SK-N-MC (cell line): ENCODE results near the gene USP38.

Experiments used
- DNase-seq: peaks from one replicate; pipeline ENCODE4 v3.0.0-alpha.2; 2011; ENCODE audit warnings: low read depth, low spot score
- H3K27ac ChIP-seq: fragments of 200-600 bp; sonication (generic); 2 replicates; pipeline ENCODE4 v1.5.1; 2016; ENCODE audit warnings: mixed run types
- H3K36me3 ChIP-seq: fragments of 200-600 bp; sonication (generic); 2 replicates; pipeline ENCODE4 v1.6.1; 2017; ENCODE audit warnings: antibody characterized with exemption, low read length, mixed read lengths; ENCODE audit not compliant: insufficient read depth
- H3K4me3 ChIP-seq: fragments of 200-600 bp; sonication (generic); 2 replicates; pipeline ENCODE4 v1.5.1; 2016
- H3K9ac ChIP-seq: fragments of 200-600 bp; sonication (generic); 2 replicates; pipeline ENCODE4 v1.8.0; 2017; ENCODE audit warnings: mixed run types, mixed read lengths; ENCODE audit not compliant: insufficient read length
- H3K9me3 ChIP-seq: fragments of 200-600 bp; sonication (generic); 2 replicates; pipeline ENCODE4 v1.6.1; 2017; ENCODE audit warnings: low read depth, mild to moderate bottlenecking, antibody characterized with exemption, low read length, moderate library complexity, mixed read lengths
- EZH2 ChIP-seq: fragments of 200-600 bp; sonication (generic); IDR thresholded peaks from one replicate; pipeline ENCODE4 v1.6.1; 2017; ENCODE audit warnings: antibody characterized with exemption
- FOXP2 ChIP-seq: optimal IDR thresholded peaks from 2 replicates; pipeline ENCODE3; 2011; ENCODE audit warnings: mild to moderate bottlenecking, moderate library complexity; ENCODE audit not compliant: insufficient read depth; ENCODE audit errors: extremely low read length, control extremely low read depth
- POLR2AphosphoS5 ChIP-seq: IDR thresholded peaks from 2 replicates; pipeline ENCODE4 v1.6.1; 2012; ENCODE audit warnings: mild to moderate bottlenecking, low read depth, low read length, borderline replicate concordance

USP38 gene

DNA sequence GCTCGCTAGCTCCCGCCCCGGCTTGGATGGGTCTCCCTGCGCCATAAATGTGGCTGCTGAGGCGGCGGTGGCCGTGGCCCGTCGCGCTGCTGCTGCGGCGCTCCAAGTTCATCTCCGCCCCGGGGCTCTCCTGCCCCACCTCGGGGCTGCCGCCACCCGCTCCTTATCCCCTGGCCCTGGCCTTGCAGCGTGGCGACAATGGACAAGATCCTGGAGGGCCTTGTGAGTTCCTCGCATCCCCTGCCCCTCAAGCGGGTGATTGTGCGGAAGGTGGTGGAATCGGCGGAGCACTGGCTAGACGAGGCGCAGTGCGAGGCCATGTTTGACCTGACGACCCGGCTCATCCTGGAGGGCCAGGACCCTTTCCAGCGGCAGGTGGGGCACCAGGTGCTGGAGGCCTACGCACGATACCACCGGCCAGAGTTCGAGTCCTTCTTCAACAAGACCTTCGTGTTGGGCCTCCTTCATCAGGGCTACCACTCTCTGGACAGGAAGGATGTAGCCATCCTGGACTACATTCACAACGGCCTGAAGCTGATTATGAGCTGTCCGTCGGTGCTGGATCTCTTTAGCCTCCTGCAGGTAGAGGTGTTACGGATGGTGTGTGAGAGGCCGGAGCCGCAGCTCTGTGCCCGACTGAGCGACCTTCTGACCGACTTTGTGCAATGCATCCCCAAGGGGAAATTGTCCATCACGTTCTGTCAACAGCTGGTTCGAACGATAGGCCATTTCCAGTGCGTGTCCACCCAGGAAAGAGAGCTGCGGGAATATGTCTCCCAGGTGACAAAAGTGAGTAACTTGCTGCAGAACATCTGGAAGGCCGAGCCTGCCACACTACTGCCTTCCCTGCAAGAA, 763 bp downstream of the USP38 start:
- DNase-seq = no peak
- H3K36me3 ChIP-seq = peaks cover 25% of the 10 kb centered on the region
- peak overlapping the region; percentile 84 for H3K9ac ChIP-seq
- TF ChIP-seq EZH2 (no peak), POLR2AphosphoS5 (no peak), FOXP2 (no peak)
- no peaks in the 10 kb centered on the region for H3K9me3 ChIP-seq
- H3K27ac ChIP-seq = no peak overlapping the region; the same call in 1 of the 2 replicates
- H3K4me3 ChIP-seq = peak overlapping the region; percentile 94

DNA sequence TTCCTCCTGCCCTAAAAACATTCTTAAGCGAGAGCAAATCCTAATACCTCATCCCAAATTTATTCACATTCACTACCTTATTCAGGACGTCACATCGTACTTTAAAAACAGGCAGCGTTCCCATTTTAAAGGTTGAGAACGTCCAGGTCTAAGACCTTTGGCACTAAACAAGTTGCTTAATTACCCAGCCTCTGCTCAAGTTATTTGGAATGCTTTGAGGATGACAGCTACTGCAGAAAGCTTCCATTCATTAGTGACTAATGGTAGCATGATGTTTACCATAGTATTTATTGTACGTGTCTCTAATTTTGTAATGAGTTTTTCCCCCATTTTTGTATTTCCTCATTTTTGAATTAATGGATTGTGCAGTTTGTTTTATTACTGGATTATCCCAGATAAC, 1.5 kb downstream of the USP38 start:
- H3K36me3 ChIP-seq = peaks cover 31% of the 10 kb centered on the region
- H3K4me3 ChIP-seq = peak overlapping the region; percentile 94
- DNase-seq = no peak
- peak overlapping the region; percentile 84 for H3K9ac ChIP-seq
- no peak overlapping the region for H3K27ac ChIP-seq
- H3K9me3 ChIP-seq = no peaks in the 10 kb centered on the region
- TF ChIP-seq FOXP2 = no peak
- no peak for TF ChIP-seq EZH2
- TF ChIP-seq POLR2AphosphoS5 = no peak

DNA sequence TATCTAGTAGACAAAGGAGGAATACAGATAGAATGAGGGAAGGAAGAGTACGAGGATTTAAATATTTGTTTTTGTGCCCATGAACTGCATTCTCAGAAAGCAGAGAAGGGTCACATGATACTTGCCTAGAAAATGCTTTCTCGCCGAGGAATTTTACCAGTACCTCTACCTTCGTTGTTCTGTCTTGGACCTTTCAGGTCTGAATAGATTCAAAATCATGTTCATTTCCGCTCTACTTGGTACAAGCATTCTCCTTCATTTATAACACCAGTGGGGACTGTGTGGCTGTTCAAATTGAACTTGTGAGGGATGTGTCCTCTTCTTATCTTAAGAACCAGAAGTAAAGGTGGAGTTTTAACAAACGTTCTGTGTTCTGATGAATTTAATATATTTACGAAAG, 1.9 kb downstream of the USP38 start:
- no peak for DNase-seq
- Histone ChIP-seq H3K9ac (peak overlapping the region; percentile 84), H3K36me3 (peaks cover 31% of the 10 kb centered on the region), H3K9me3 (no peaks in the 10 kb centered on the region), H3K4me3 (peak overlapping the region; percentile 94), H3K27ac (no peak overlapping the region)
- no peak for TF ChIP-seq POLR2AphosphoS5

DNA sequence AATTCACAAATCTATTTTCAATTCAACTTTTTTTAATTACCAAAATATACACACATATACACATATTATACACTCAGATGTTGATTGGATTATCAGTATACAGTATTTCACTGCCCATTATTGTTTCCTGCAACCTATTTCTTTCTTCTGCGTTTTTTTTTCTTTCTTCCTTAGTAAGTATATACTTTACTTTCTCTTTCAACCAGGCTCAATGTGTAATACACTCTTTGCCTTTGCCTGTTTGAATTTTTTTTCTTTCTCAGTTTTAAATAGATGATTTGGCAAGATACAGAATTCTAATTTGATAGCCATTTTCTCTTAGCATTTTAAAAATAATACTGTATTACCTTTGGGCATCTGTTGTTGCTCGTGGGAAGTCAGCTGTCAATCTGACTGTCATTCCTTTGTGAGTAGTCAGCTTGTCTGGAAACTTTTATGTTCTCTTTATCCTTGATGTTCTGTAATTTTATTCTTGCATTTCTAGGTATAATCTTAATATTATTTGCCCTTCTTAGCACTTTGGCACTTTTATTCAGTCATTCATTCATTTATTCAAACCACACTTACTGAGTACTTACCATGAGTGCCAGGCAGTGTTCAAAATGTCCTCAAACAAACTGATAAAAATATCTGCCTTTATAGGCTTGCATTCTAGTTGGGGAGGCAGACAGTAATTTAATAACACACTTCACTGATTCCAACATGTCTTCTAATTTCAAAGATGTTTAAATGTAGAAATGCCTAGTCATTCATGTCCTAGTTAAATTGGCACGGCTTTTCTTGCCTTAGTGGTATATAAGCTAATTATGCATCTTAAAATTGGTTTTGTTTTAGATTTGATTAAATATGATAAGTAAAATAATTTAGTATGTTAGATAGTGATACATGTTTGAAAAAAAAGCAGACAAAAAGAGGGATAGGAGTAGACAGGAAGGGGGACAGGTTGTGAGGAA, 3.7 kb downstream of the USP38 start:
- peak overlapping the region; percentile 94 for H3K4me3 ChIP-seq
- no peak for DNase-seq
- H3K9ac ChIP-seq = peak overlapping the region; percentile 84
- H3K36me3 ChIP-seq = peaks cover 35% of the 10 kb centered on the region
- no peak overlapping the region for H3K27ac ChIP-seq
- TF ChIP-seq EZH2 (no peak), POLR2AphosphoS5 (no peak), FOXP2 (no peak)
- H3K9me3 ChIP-seq = no peaks in the 10 kb centered on the region

DNA sequence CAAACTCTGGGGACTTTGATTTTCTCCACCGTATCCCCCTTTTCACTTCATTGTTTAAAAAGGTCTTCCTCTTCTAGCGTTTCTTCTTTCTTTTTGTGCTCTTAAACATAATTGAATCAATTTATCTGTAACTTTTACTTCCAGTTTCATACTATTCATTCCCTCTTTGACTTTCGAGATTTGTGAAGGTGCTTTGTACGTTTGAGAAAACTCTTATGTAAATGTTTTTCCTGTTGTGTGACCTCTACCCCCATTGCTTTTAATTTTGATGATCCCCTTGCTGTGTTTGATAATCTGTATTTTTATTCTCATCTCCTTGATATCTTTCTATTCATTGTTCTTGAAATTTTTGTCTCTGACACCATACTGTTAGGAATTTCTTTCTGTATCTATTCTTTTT, 4.8 kb downstream of the USP38 start:
- no peak overlapping the region; the same call in 1 of the 2 replicates for H3K4me3 ChIP-seq

DNA sequence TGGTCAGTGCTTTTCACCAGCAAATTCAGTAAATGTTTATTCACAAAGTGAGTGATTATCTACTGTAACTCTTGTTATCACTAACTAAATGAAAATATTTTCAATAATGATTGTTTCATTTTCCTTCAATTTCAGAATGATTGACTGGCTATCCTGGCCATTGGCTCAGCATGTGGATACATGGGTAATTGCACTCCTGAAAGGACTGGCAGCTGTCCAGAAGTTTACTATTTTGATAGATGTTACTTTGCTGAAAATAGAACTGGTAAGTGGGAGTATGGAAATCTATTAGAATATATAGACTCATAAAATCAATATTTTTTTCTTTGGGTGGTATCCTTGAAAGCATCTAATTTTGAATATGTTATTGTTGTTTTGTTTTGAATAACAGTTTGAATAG, 10.9 kb downstream of the USP38 start:
- no peak for DNase-seq

More for the DNA sequence above, 4.8 kb downstream of the USP38 start:
- Histone ChIP-seq H3K36me3 (peaks cover 39% of the 10 kb centered on the region), H3K9ac (no peak overlapping the region), H3K27ac (no peak overlapping the region), H3K9me3 (no peaks in the 10 kb centered on the region)
- TF ChIP-seq EZH2 (no peak), FOXP2 (no peak), POLR2AphosphoS5 (no peak)
- DNase-seq = no peak

DNA sequence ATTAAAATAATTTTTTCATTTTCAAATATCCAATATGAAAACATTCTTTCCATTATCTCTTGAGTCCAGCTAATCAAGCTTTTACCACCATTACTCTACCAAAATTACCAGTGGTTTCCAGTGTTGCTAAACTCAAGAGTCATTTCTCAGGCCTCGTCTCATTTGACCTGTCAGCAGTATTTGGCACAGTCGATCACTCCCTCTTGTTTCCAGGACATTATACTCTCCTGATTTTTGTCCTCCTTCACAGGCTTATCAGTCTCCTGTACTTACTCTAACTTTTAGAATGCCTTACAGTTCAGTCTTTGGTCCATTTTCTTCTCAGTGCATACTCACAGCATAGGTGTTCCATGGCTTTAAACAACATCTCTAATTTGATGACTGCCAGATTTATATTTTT, 11.6 kb downstream of the USP38 start:
- no peak for DNase-seq
- Histone ChIP-seq H3K9ac (no peak overlapping the region), H3K27ac (no peak overlapping the region), H3K4me3 (no peak overlapping the region), H3K36me3 (peaks cover 68% of the 10 kb centered on the region), H3K9me3 (no peaks in the 10 kb centered on the region)
- TF ChIP-seq POLR2AphosphoS5 = no peak
- no peak for TF ChIP-seq EZH2
- TF ChIP-seq FOXP2 = no peak

More for the DNA sequence above, 10.9 kb downstream of the USP38 start:
- Histone ChIP-seq H3K9me3 (no peaks in the 10 kb centered on the region), H3K9ac (no peak overlapping the region), H3K36me3 (peaks cover 66% of the 10 kb centered on the region), H3K27ac (no peak overlapping the region), H3K4me3 (no peak overlapping the region)
- TF ChIP-seq EZH2 (no peak), FOXP2 (no peak), POLR2AphosphoS5 (no peak)

DNA sequence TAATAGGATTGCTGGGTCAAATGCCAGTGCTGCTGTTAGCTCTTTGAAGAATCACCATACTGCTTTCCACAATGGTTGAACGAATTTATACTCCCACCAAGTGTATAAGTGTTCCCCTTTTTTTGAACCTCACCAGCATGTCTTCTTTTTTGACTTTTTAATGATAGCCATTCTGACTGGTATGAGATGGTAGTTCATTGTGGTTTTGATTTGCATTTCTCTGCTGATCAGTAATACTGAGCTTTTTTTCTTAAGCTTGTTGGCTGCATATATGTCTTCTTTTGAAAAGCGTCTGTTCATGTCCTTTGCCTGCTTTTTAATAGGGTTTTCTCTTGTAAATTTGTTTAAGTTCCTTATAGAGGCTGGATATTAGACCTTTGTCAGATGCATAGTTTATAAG, 14.8 kb downstream of the USP38 start:
- DNase-seq = no peak
- Histone ChIP-seq H3K9ac (no peak overlapping the region), H3K4me3 (no peak overlapping the region), H3K9me3 (no peaks in the 10 kb centered on the region), H3K36me3 (peaks cover 71% of the 10 kb centered on the region), H3K27ac (no peak overlapping the region)
- TF ChIP-seq EZH2 = no peak
- no peak for TF ChIP-seq FOXP2
- no peak for TF ChIP-seq POLR2AphosphoS5
